T-helper 1 cell treated with Interleukin-12 subunit alpha and Interleukin-12 subunit beta and Interleukin-4 antibody, amounts not matched to agents 30 ng/mL and 1 ng/mL, for 36 hours (primary cell): Measurements from ENCODE around the gene SLC38A1. TPM values are rescaled to one million over a fixed set of nuclear protein-coding genes. Genes with fewer than 3 reads are reported as not detected.
"Not testable (repeated sequence)": the region's sequence is repeated elsewhere in the genome, so short reads cannot be mapped to it uniquely, and the experiment has no call there.

Source experiments
- intact Hi-C: fragments of 100-400 bp; cut with micrococcal nuclease; formaldehyde crosslinking; loops from one replicate; pipeline ENCODE4 v1.15.1; 2024
- total RNA-seq: library from RNA; stranded (reverse); gene quantifications from 2 replicates; pipeline ENCODE4 v1.2.3, GENCODE V29; 2022

SLC38A1 gene
- total RNA-seq, 1 donor from 2014 or later = 173 TPM

DNA sequence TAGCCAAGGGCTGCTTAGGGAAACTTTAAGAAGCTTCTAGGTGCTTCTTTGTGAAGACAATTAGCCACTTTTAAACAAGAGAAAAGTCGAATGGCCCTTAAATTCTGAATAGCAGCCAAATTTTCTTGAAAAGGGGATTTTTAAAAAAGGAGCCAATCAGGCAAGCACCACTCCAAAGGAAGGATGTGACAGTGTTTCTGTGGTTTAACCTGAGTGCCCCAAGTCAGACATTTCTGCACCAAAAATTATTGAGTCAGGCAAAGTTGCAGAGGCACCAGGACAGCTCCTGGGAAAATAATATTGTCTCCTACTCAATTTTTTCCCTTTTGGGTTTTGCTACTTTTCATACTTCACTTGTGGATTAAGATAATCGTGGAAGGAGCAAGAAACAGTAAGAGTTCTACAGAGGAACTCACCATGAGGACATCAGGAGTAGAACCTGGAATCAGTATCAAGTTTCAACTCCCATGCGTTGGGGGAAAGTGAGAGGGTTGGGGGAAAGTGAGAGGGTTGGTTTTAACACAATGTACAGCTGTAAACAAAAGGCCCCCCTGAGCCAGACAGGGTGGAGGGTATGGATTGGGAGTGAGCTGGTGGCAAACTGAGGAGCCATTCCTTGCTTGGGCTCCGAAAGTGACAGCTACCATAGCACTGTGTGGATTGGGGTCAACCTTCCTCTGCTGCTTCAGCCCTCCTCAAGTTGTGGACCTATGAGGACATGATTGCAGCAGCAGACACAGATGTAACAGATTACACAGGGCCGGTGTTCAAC lies 90.8 kb downstream of the SLC38A1 start:
- intact Hi-C loops = no loop called here

- intact Hi-C loops = no loop called here
Measured at GRCh38 chr12:46177025-46177424, 91.8 kb downstream of the SLC38A1 start.

- intact Hi-C loops = no loop called here
Measured at GRCh38 chr12:46174919-46175318, 93.9 kb downstream of the SLC38A1 start.

GRCh38 chr12:46174061-46174662 lies 94.7 kb downstream of the SLC38A1 start:
- intact Hi-C loops = no loop called here

GRCh38 chr12:46168426-46168825 lies 100.4 kb downstream of the SLC38A1 start:
- intact Hi-C loops = no loop called here

- intact Hi-C loops = no loop called here
Measured at GRCh38 chr12:46167412-46167811, 101.4 kb downstream of the SLC38A1 start.

GRCh38 chr12:46165191-46165590 lies 103.7 kb downstream of the SLC38A1 start:
- intact Hi-C loops = no loop called here

DNA sequence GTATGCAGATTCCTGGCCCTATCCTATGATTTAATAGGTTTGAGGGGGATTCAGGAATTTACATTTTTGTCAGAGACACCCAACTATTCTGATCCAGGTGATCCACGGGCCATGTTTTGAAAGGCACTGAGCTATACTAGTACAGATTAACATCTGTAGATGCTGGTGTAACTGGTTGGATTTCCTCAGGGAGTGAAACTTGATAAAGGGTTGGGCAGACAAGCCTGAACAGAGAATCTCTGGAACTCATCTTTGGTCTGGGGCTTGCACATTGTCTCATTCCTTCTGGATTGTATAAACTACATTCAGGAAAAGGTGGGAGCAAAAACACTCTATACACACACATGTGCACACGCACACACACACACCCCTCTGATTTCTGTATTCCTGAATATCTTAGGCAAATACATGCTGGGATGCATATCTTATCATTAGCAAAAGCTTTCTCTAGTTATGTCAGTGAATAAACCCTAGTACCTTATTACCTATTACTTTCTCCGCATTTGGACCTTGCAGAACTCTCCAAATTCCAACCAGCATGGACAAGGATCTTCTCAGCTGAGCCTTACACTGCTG lies 104.6 kb downstream of the SLC38A1 start:
- intact Hi-C loops = no loop called here

DNA sequence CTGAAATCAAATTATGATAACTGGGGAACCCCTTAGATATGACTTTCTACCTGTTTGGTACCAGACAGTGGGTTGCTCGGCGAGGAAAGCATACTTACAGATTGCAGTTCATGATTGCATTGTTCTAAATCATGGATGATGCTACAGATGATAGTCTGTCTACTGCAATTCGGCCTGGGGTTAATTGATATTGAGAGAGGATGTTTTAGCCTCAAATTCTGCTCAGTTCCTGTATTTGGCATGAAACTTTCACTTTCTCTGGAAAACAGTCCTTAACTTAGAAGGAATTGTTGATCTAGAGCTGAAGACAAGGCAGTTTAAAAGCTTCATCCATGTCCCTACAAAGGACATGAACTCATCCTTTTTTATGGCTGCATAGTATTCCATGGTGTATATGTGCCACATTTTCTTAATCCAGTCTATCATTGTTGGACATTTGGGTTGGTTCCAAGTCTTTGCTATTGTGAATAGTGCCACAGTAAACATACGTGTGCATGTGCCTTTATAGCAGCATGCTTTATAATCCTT lies 106.2 kb downstream of the SLC38A1 start:
- intact Hi-C loops = not testable (repeated sequence)

DNA sequence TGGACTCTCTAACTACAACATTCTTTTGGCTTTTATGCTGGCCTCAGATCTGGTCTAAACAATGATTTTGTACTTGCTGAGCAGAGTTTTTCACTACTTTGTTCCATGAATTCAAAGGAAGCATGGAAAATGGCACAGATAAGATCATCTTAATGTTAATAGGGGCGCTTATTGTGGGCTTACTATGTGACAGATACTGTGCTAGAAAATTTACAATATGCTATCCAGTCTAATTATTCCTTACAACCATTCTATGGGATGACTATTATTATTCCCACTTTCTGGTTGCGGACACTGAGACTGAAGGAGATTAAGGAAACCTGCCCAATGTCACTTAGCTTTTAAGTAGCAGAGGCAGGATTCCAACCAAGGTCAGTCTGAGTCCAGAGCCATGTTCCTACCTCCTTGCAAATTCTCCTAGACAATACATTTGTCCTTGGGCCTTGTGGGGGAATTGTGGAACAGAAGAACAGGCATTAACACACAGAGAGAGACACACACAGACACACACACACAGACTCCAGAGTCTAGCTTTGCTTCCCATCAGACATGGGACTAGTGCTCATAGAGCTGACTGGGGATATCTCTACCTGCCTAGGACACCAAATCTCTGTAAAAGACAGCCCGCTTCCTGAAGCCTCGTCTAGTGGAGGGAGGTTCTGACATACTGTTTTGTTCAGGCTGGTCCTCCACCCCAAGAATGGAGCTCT lies 107.7 kb downstream of the SLC38A1 start:
- intact Hi-C loops = no loop called here

DNA sequence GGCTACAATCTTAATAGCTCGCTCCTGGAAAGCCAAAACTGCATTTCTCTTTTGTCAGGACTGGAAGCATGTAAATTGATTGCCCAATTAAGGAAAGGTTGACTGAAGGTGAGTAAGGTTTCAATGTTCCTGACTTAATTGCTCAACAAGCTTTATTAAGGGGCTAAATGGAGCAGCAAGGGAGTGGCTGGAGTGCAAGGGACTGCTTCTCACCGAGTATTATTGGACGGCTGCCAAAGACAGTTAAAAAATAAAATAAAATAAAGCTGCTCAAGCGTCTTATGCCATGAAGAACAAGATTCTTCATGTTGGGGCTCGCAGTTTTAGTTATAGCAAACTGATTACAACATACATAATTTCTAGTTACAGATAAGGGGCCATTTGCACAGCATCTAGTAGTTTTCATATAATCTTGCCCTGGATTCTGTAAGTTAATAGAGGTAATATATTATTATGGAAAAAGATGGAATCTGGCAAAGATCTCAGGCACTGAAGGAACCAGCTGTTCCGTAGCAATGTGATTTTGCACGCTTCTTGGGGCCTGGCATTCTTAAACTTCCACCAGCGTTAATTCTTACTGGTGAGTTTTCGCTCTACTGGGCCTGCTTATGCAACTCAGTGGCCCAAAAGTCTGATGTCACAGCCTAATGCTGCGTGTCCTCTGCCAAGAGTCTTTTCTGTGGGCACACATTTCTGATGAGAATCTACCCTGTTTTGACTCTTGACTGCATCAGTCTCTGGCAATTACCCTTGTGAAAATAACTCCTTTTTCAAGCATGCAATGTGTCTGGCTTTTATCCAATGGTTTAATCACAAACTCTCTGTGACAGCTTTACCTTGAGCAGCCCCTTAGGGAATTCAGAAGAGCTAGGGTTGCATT lies 108.5 kb downstream of the SLC38A1 start:
- intact Hi-C loops = no loop called here

DNA sequence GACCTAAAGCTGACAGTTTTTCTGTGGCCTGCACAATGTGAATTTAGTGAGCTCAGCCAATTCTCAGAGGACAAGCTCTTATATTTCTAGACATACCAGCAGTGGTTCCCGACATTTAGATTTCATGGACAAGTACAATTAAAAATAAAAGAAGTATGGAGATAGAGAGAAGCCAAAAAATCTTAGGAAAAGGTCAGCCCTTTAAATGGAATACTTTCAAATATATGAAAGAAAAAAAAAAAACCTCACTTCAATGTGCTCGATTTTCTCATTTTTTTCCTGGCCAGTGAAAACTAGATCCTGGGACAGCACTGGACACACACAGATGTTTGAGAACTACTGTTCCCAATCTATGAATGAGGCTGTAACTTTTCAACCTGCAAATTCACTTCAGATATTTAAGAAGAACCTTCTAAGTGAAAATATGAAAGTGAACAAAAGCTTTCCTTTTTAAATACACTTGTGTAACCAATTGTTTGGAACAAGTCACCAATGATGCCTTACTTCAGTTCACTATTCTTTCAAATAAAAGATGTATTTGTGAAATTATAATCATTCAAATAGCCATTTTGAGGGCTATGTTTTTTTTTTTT lies 109.4 kb downstream of the SLC38A1 start:
- intact Hi-C loops = loop anchor here (10.0 kb wide), 1 partner anchor 295 kb away; no protein-coding TSS in a partner anchor

DNA sequence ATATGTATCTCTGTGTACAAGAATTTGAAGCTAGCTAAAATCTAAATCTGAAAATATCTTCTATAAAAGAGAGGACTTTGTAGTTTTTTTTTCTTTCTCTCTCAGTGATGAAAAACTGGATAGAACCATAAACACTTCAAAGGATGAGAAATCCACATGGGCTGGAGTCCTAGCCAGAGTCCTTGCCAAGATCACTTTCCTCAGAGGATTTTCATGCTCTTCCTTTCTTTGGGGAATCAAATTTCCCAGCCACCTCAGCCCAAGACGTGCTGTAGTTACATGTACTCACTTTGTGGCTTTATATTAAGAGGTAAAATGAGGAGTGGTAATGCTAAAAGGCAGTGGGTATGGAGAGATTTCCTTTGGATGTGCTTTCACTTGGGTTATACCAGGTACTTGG lies 110.3 kb downstream of the SLC38A1 start:
- intact Hi-C loops = loop anchor here (10.0 kb wide), 1 partner anchor 296 kb away; no protein-coding TSS in a partner anchor

DNA sequence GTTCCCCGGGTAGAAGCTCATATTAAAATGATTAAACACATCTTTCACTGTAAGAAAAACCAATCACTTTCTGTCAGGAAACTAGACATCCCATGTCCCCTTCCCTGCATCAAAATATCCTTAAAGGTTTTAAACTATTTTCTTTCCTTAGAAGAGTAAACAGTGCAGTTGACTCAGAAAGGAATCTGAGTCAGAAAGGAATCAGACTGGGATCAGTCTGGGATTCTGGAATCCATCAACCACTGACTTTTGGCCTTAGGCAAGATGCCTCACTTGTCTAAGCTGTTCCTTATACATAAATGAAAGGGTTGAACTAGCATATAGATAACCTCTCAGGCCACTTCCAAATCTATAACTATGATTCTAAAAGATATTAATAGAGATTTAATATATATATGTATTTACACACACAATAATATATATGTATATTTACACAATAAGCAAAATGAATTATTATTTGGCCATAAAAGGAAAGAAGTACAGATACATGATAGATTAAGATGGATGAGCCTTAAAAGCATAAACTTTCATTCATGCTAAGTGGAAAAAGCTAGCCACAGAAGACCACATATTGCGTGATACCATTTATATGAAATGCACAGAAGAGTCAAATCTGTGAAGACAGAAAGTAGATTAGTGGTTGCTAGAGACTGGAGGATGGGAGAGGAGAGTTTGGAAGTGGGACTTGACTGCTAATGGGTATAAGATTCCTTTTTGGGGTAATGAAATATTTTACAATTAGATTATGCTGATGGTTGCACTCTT lies 114.4 kb downstream of the SLC38A1 start:
- intact Hi-C loops = loop anchor here (5.0 to 10.0 kb wide), 4 partner anchors 218 to 828 kb away; partner anchors contain the start of gene SLC38A2

GRCh38 chr12:46153268-46153872 lies 115.5 kb downstream of the SLC38A1 start:
- intact Hi-C loops = loop anchor here (1.0 to 10.0 kb wide), 10 partner anchors 61 to 868 kb away; partner anchors contain the start of gene SLC38A2

DNA sequence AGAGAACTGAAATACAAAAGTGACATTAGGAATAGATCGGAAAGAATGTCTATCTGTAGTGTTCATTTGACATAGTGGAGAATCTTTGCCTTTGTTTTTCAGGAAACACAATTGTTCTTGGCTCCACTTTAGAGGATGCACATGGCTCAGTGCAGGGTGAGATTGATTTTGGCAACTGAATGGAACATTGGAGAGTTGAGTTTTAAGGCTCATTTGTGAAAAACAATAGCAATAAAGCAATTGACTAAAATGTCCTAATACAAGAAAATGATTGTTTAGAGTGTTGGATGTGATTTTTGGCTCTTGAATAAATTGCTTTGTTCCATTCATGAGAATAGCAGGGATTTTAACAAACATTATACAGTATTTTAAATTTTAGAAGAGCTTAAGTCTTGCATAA lies 116.4 kb downstream of the SLC38A1 start:
- intact Hi-C loops = loop anchor here (2.0 to 10.0 kb wide), 5 partner anchors 62 to 830 kb away; partner anchors contain the start of gene SLC38A2

- intact Hi-C loops = loop anchor here (5.0 to 10.0 kb wide), 4 partner anchors 222 to 832 kb away; partner anchors contain the start of gene SLC38A2
Measured at GRCh38 chr12:46150735-46151134, 118.1 kb downstream of the SLC38A1 start.

- intact Hi-C loops = loop anchor here (5.0 to 10.0 kb wide), 4 partner anchors 222 to 832 kb away; partner anchors contain the start of gene SLC38A2
Measured at GRCh38 chr12:46149905-46150304, 118.9 kb downstream of the SLC38A1 start.

DNA sequence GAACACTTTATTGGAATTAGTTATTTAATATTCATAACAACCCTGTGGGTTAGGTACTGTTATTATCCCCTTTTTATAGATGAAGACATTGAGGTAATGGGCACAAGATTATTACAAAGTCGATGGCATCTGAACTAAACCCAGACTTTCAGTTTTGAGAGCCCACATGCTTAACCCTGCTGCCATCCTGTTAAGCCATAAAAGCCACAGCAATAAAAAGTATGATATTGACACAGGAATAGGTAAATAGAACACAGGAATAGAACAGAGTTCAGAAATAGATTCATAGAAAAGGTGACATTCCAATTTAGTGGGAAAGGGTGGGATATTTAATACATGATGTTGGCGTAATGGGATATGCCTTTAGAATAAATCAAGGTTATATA lies 119.8 kb downstream of the SLC38A1 start:
- intact Hi-C loops = no loop called here
